Measurements from ENCODE around the gene BOK. TPM values are rescaled to one million over a fixed set of nuclear protein-coding genes. Genes with fewer than 3 reads are reported as not detected.
"Not testable (repeated sequence)": the region's sequence is repeated elsewhere in the genome, so short reads cannot be mapped to it uniquely, and the experiment has no call there.

The BOK gene
- total RNA-seq, 1 donor from 2014 or later, result 64.9 TPM

GRCh38 chr2:241590496-241591455, 32.2 kb downstream of the BOK start:
- H3K4me1 ChIP-seq (ENCODE audit: insufficient read depth, low read length); H3K27ac ChIP-seq (ENCODE audit: low read depth, low read length); FAIRE-seq; H3K9me3 ChIP-seq (ENCODE audit: insufficient read depth, low read depth, low read length); H3K27me3 Mint-ChIP-seq (ENCODE audit: low read depth, unreplicated experiment); H2AFZ ChIP-seq (ENCODE audit: low read depth, low read length); H3K27ac Mint-ChIP-seq (ENCODE audit: unreplicated experiment); H3K4me3 Mint-ChIP-seq (ENCODE audit: unreplicated experiment); DNase-seq (ENCODE audit: low read depth); H3K36me3 ChIP-seq (ENCODE audit: insufficient read depth, low read length); H3K4me1 Mint-ChIP-seq (ENCODE audit: low read depth, unreplicated experiment); H3K9ac ChIP-seq (ENCODE audit: low read length); H3K27me3 ChIP-seq (ENCODE audit: insufficient read depth, low read length); H3K79me2 ChIP-seq (ENCODE audit: insufficient read depth, low read length); H3K4me2 ChIP-seq (ENCODE audit: low read length); H3K4me3 ChIP-seq (ENCODE audit: insufficient read depth, low read depth, low read length): not testable (repeated sequence)
- peaks cover 10% of the 10 kb centered on the region for H4K20me1 ChIP-seq (ENCODE audit: insufficient read depth, low read length)
- H3K36me3 Mint-ChIP-seq (ENCODE audit: low read depth, unreplicated experiment), result peaks cover 19% of the 10 kb centered on the region
- peaks cover 28% of the 10 kb centered on the region for H3K9me3 Mint-ChIP-seq (ENCODE audit: unreplicated experiment)

- no peak for FAIRE-seq
- Histone ChIP-seq H3K27ac (ENCODE audit: low read depth, low read length) (no peak overlapping the region), H3K4me1 (ENCODE audit: insufficient read depth, low read length) (no peaks in the 10 kb centered on the region), H3K4me3 (ENCODE audit: insufficient read depth, low read depth, low read length) (no peak overlapping the region), H4K20me1 (ENCODE audit: insufficient read depth, low read length) (peaks cover 15% of the 10 kb centered on the region), H3K27me3 (ENCODE audit: insufficient read depth, low read length) (no peaks in the 10 kb centered on the region), H3K79me2 (ENCODE audit: insufficient read depth, low read length) (no peaks in the 10 kb centered on the region), H2AFZ (ENCODE audit: low read depth, low read length) (no peak overlapping the region), H3K36me3 (ENCODE audit: insufficient read depth, low read length) (peaks cover 3% of the 10 kb centered on the region), H3K4me2 (ENCODE audit: low read length) (no peak overlapping the region), H3K9ac (ENCODE audit: low read length) (no peak overlapping the region), H3K9me3 (ENCODE audit: insufficient read depth, low read depth, low read length) (peaks cover under 1% of the 10 kb centered on the region)
- no peak overlapping the region for H3K27ac Mint-ChIP-seq (ENCODE audit: unreplicated experiment)
- no peaks in the 10 kb centered on the region for H3K27me3 Mint-ChIP-seq (ENCODE audit: low read depth, unreplicated experiment)
- TF ChIP-seq CTCF (IDR thresholded peaks at IDR 0.05; ENCODE audit: insufficient read depth, low read depth, low read length) (no peak), EZH2 (IDR thresholded peaks at IDR 0.05; ENCODE audit: insufficient read depth, low read length) (no peak)
- peaks cover 16% of the 10 kb centered on the region for H3K9me3 Mint-ChIP-seq (ENCODE audit: unreplicated experiment)
- DNase-seq (ENCODE audit: low read depth), result no peak
- H3K36me3 Mint-ChIP-seq (ENCODE audit: low read depth, unreplicated experiment), result peaks cover 11% of the 10 kb centered on the region
- H3K4me1 Mint-ChIP-seq (ENCODE audit: low read depth, unreplicated experiment), result no peaks in the 10 kb centered on the region
- no peak overlapping the region for H3K4me3 Mint-ChIP-seq (ENCODE audit: unreplicated experiment)
Observed at GRCh38 chr2:241592126-241592845, 33.7 kb downstream of the BOK start.

- Histone ChIP-seq H3K4me2 (ENCODE audit: low read length) (no peak overlapping the region), H3K9me3 (ENCODE audit: insufficient read depth, low read depth, low read length) (no peaks in the 10 kb centered on the region), H3K36me3 (ENCODE audit: insufficient read depth, low read length) (peaks cover 5% of the 10 kb centered on the region), H3K27me3 (ENCODE audit: insufficient read depth, low read length) (no peaks in the 10 kb centered on the region), H3K4me1 (ENCODE audit: insufficient read depth, low read length) (no peaks in the 10 kb centered on the region), H3K4me3 (ENCODE audit: insufficient read depth, low read depth, low read length) (no peak overlapping the region), H2AFZ (ENCODE audit: low read depth, low read length) (no peak overlapping the region), H3K79me2 (ENCODE audit: insufficient read depth, low read length) (no peaks in the 10 kb centered on the region), H3K27ac (ENCODE audit: low read depth, low read length) (no peak overlapping the region), H3K9ac (ENCODE audit: low read length) (no peak overlapping the region), H4K20me1 (ENCODE audit: insufficient read depth, low read length) (peaks cover 19% of the 10 kb centered on the region)
- TF ChIP-seq CTCF (IDR thresholded peaks at IDR 0.05; ENCODE audit: insufficient read depth, low read depth, low read length) (no peak), EZH2 (IDR thresholded peaks at IDR 0.05; ENCODE audit: insufficient read depth, low read length) (no peak)
- no peak overlapping the region for H3K27ac Mint-ChIP-seq (ENCODE audit: unreplicated experiment)
- no peak overlapping the region for H3K4me3 Mint-ChIP-seq (ENCODE audit: unreplicated experiment)
- peaks cover 11% of the 10 kb centered on the region for H3K9me3 Mint-ChIP-seq (ENCODE audit: unreplicated experiment)
- no peaks in the 10 kb centered on the region for H3K27me3 Mint-ChIP-seq (ENCODE audit: low read depth, unreplicated experiment)
- no peak for DNase-seq (ENCODE audit: low read depth)
- H3K36me3 Mint-ChIP-seq (ENCODE audit: low read depth, unreplicated experiment), result peaks cover 7% of the 10 kb centered on the region
- no peak for FAIRE-seq
- H3K4me1 Mint-ChIP-seq (ENCODE audit: low read depth, unreplicated experiment), result no peaks in the 10 kb centered on the region
Observed at GRCh38 chr2:241593271-241593670, 34.7 kb downstream of the BOK start.

Measured in astrocyte (in vitro differentiated cells and primary cell).